ENCODE measurements around the gene HYCC1. TPM values are rescaled to one million over a fixed set of nuclear protein-coding genes. Genes with fewer than 3 reads are reported as not detected.
"Not testable (repeated sequence)": the region's sequence is repeated elsewhere in the genome, so short reads cannot be mapped to it uniquely, and the experiment has no call there.

The HYCC1 gene
- total RNA-seq, 2 experiments from 2014 or later, result 12.4 to 13.1 TPM

DNA sequence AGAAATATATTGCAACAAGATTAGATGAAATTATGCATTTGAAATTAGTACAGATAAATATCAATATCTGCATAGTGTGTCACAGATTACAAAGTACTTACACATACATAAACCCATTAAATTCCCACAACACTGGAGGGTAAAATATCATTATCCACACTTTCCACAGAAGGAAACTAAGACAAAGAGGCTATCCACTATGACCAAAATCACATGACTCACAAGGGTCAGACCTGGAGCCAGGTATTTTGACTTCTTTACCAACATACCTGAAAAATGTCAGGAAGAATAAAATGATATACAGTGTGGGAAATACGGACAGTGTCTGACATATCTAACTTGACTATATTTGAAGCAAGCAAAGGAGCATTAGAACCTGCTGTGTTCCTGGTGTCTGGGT is 34.1 kb downstream of the HYCC1 start:
- Mint-ChIP-seq H3K9me3 (no peaks in the 10 kb centered on the region), H3K36me3 (ENCODE audit: low read depth) (peaks cover 35% of the 10 kb centered on the region), H3K4me3 (no peak overlapping the region), H3K27ac (no peak overlapping the region), H3K4me1 (ENCODE audit: low read depth) (no peaks in the 10 kb centered on the region), H3K27me3 (no peaks in the 10 kb centered on the region)
- Histone ChIP-seq H3K9me3 (ENCODE audit: control insufficient read depth in 1 of 2, insufficient read depth in 1 of 2, low read length in 2 of 2) (no peaks in the 10 kb centered on the region), H3K4me1 (ENCODE audit: insufficient read depth, low read length) (no peaks in the 10 kb centered on the region), H3K27ac (ENCODE audit: low read depth in 1 of 2, low read length in 2 of 2) (no peak overlapping the region), H3K27me3 (ENCODE audit: control insufficient read depth in 1 of 2, insufficient read depth in 2 of 2, low read length in 2 of 2) (no peaks in the 10 kb centered on the region), H3K36me3 (ENCODE audit: insufficient read depth, low read length) (peaks cover 6% of the 10 kb centered on the region), H3K4me3 (ENCODE audit: low read length) (no peak overlapping the region)
- POLR2A ChIA-PET, result no interaction called here
- intact Hi-C loops (cut with DNase I, micrococcal nuclease), result no loop called here
- CTCF ChIA-PET, result no interaction called here
- ATAC-seq (ENCODE audit: poor library complexity), result no peak
- TF ChIP-seq, protein P1, sequence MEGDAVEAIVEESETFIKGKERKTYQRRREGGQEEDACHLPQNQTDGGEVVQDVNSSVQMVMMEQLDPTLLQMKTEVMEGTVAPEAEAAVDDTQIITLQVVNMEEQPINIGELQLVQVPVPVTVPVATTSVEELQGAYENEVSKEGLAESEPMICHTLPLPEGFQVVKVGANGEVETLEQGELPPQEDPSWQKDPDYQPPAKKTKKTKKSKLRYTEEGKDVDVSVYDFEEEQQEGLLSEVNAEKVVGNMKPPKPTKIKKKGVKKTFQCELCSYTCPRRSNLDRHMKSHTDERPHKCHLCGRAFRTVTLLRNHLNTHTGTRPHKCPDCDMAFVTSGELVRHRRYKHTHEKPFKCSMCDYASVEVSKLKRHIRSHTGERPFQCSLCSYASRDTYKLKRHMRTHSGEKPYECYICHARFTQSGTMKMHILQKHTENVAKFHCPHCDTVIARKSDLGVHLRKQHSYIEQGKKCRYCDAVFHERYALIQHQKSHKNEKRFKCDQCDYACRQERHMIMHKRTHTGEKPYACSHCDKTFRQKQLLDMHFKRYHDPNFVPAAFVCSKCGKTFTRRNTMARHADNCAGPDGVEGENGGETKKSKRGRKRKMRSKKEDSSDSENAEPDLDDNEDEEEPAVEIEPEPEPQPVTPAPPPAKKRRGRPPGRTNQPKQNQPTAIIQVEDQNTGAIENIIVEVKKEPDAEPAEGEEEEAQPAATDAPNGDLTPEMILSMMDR (IDR thresholded peaks at IDR 0.05), result no peak
- DNase-seq, result no peak

DNA sequence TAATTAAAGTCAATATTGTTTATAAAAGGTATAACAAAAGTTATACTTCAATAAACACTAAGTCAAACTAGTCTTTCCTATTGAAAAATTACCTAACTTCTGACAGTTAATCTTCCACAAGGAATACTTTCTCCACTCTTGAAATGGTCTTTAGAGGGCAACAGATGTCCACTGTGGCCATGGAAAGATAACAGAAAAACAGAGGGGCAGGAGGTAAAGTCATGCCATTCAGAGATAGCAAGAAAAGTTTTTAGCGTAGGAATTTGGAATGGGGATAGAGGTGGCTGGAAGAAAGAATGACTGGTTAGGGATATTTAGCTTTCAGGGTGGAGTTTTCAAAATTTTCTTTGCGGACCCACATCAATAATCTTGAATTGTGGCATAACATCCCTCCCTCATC is 34.7 kb downstream of the HYCC1 start:
- ChIA-PET POLR2A (no interaction called here), CTCF (no interaction called here)
- Histone ChIP-seq H3K27me3 (ENCODE audit: control insufficient read depth in 1 of 2, insufficient read depth in 2 of 2, low read length in 2 of 2) (no peaks in the 10 kb centered on the region), H3K36me3 (ENCODE audit: insufficient read depth, low read length) (peaks cover 6% of the 10 kb centered on the region), H3K27ac (ENCODE audit: low read depth in 1 of 2, low read length in 2 of 2) (no peak overlapping the region), H3K4me3 (ENCODE audit: low read length) (no peak overlapping the region), H3K4me1 (ENCODE audit: insufficient read depth, low read length) (no peaks in the 10 kb centered on the region), H3K9me3 (ENCODE audit: control insufficient read depth in 1 of 2, insufficient read depth in 1 of 2, low read length in 2 of 2) (no peaks in the 10 kb centered on the region)
- Mint-ChIP-seq H3K27me3 (no peaks in the 10 kb centered on the region), H3K27ac (no peak overlapping the region), H3K4me1 (ENCODE audit: low read depth) (no peaks in the 10 kb centered on the region), H3K9me3 (no peaks in the 10 kb centered on the region), H3K36me3 (ENCODE audit: low read depth) (peaks cover 41% of the 10 kb centered on the region), H3K4me3 (no peak overlapping the region)
- no peak for ATAC-seq (ENCODE audit: poor library complexity)
- no peak for DNase-seq
- TF ChIP-seq, protein P1 (IDR thresholded peaks at IDR 0.05), result no peak
- intact Hi-C loops (cut with DNase I, micrococcal nuclease), result no loop called here

DNA sequence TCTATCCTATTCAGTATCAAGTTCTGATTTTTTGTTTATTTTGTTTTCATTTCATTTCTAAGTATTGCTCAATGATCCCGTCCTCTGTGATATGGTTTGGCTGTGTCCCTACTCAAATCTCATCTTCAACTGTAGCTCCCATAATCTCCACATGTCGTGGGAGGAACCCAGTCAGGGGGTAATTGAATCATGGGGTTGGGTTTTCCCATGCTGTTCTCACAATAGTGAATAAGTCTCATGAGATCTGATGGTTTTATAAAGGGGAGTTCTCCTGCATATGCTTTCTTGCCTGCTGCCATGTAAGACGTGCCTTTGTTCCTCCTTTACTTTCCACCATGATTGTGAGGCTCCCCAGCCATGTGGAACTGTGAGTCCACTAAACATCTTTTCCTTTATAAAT is 39.3 kb downstream of the HYCC1 start:
- H3K36me3 ChIP-seq (ENCODE audit: insufficient read depth, low read length); H3K27ac ChIP-seq (ENCODE audit: low read depth in 1 of 2, low read length in 2 of 2); DNase-seq; H3K4me1 ChIP-seq (ENCODE audit: insufficient read depth, low read length); H3K4me3 Mint-ChIP-seq; intact Hi-C loops (cut with DNase I, micrococcal nuclease); H3K27ac Mint-ChIP-seq; POLR2A ChIA-PET; H3K9me3 ChIP-seq (ENCODE audit: control insufficient read depth in 1 of 2, insufficient read depth in 1 of 2, low read length in 2 of 2); H3K4me1 Mint-ChIP-seq (ENCODE audit: low read depth); ATAC-seq (ENCODE audit: poor library complexity); H3K4me3 ChIP-seq (ENCODE audit: low read length); CTCF ChIA-PET; H3K27me3 ChIP-seq (ENCODE audit: control insufficient read depth in 1 of 2, insufficient read depth in 2 of 2, low read length in 2 of 2); H3K9me3 Mint-ChIP-seq; H3K27me3 Mint-ChIP-seq: not testable (repeated sequence)
- peaks cover 43% of the 10 kb centered on the region for H3K36me3 Mint-ChIP-seq (ENCODE audit: low read depth)

DNA sequence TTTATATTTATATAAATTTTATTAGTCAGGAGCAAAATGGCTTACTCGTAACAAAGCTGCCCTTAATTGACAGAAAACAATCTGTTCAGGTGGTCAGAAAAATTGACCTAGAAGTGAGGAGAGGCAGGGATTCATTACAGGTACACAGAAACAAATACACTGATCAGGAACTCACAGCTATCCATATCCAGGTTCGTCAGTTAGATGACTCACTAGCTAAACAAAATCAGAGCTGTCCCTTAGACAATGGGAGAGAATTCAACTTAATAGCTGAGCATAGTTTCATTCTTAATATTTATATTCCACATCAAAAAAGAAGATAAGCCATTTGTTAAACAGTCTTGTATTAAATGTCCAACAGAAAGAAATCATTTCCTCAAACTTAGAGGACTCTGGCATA is 41.7 kb downstream of the HYCC1 start:
- TF ChIP-seq, protein P1 (IDR thresholded peaks at IDR 0.05), result no peak
- Histone ChIP-seq H3K36me3 (ENCODE audit: insufficient read depth, low read length) (peaks cover 6% of the 10 kb centered on the region), H3K27ac (ENCODE audit: low read depth in 1 of 2, low read length in 2 of 2) (no peak overlapping the region), H3K4me3 (ENCODE audit: low read length) (no peak overlapping the region), H3K27me3 (ENCODE audit: control insufficient read depth in 1 of 2, insufficient read depth in 2 of 2, low read length in 2 of 2) (no peaks in the 10 kb centered on the region), H3K9me3 (ENCODE audit: control insufficient read depth in 1 of 2, insufficient read depth in 1 of 2, low read length in 2 of 2) (no peaks in the 10 kb centered on the region), H3K4me1 (ENCODE audit: insufficient read depth, low read length) (no peaks in the 10 kb centered on the region)
- Mint-ChIP-seq H3K36me3 (ENCODE audit: low read depth) (peaks cover 31% of the 10 kb centered on the region), H3K27me3 (no peaks in the 10 kb centered on the region), H3K27ac (no peak overlapping the region), H3K4me1 (ENCODE audit: low read depth) (no peaks in the 10 kb centered on the region), H3K9me3 (no peaks in the 10 kb centered on the region), H3K4me3 (no peak overlapping the region)
- POLR2A ChIA-PET, result no interaction called here
- DNase-seq, result no peak
- intact Hi-C loops (cut with DNase I, micrococcal nuclease), result no loop called here
- ATAC-seq (ENCODE audit: poor library complexity), result no peak
- CTCF ChIA-PET, result no interaction called here
